ENCODE results near the gene EFCAB13. TPM values are rescaled to one million over a fixed set of nuclear protein-coding genes. Genes with fewer than 3 reads are reported as not detected.

The EFCAB13 gene
- total and polyA plus RNA-seq, 11 donors = 0.47 to 6.1 (median 1.4) TPM

DNA sequence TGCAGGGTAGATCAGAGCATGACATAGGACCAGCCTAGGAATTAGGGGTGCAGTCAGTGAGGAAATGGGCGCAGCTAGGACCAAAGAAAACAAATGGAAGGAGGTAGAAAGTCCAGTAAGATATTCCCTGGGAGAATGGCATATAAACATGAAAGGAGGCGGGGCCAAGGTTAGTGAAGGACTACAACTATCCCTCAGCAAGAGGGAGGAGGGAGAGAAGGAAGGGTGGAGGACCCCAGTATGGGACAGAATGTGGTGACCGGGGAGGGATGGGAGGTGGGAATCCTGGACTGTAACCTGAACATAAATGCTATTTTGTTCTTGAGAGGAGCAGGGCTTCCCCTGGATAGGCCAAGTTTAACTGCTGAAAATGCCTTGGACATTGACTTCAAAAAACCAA is 47.3 kb upstream of the EFCAB13 start:
- 79 to 84% (median 82%) methylated on average over 3 of the region's 3 CpGs for WGBS, 4 donors
- TF ChIP-seq POLR2A (IDR thresholded peaks at IDR 0.05) = no peak
- TF ChIP-seq, protein P1, sequence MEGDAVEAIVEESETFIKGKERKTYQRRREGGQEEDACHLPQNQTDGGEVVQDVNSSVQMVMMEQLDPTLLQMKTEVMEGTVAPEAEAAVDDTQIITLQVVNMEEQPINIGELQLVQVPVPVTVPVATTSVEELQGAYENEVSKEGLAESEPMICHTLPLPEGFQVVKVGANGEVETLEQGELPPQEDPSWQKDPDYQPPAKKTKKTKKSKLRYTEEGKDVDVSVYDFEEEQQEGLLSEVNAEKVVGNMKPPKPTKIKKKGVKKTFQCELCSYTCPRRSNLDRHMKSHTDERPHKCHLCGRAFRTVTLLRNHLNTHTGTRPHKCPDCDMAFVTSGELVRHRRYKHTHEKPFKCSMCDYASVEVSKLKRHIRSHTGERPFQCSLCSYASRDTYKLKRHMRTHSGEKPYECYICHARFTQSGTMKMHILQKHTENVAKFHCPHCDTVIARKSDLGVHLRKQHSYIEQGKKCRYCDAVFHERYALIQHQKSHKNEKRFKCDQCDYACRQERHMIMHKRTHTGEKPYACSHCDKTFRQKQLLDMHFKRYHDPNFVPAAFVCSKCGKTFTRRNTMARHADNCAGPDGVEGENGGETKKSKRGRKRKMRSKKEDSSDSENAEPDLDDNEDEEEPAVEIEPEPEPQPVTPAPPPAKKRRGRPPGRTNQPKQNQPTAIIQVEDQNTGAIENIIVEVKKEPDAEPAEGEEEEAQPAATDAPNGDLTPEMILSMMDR (IDR thresholded peaks at IDR 0.05) = no peak
- Histone ChIP-seq H3K4me3 (no peak overlapping the region), H3K4me1 (peaks cover 2 to 73% (median 64%) of the 10 kb centered on the region in 12 donors), H3K27me3 (no peaks in the 10 kb centered on the region), H3K9me3 (no peaks in the 10 kb centered on the region), H3K36me3 (no peaks in the 10 kb centered on the region), H3K27ac (peak overlapping the region; percentile 68 to 92 (median 85))
- no peak for ATAC-seq
- DNase-seq = no peak
- intact Hi-C loops (cut with DNase I) = loop anchor here in 3 of 10 donors (5.0 kb wide), 3 partner anchors 34 to 44 kb away; no protein-coding TSS in a partner anchor

DNA sequence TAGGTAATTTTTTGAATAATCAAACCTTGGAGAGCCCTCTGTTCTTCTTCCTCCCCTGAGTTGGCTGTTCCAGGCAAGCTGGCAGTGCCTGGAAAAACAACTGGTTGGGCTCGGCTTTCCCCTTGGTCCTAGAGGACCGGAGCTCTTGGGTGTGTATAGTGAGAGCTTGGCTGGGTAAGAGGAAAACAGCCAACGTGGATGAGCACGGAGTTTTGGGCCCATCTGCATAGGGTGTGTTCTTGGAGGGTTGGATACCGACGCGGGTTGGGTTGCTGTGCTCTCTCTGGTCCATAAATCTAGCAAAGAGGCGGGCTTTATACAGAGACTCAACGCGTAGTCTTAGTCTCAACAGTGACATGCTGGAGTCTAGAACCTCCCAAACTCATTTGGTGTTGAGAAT is 46.9 kb upstream of the EFCAB13 start:
- Histone ChIP-seq H3K27ac (peak overlapping the region; percentile 29 to 92 (median 85)), H3K9me3 (no peaks in the 10 kb centered on the region), H3K27me3 (no peaks in the 10 kb centered on the region), H3K36me3 (no peaks in the 10 kb centered on the region), H3K4me3 (no peak overlapping the region), H3K4me1 (peaks cover 2 to 76% (median 64%) of the 10 kb centered on the region in 12 donors)
- peak; percentile 75 to 91 (median 83) for DNase-seq
- intact Hi-C loops (cut with DNase I) = loop anchor here in 3 of 10 donors (5.0 kb wide), 3 partner anchors 35 to 45 kb away; no protein-coding TSS in a partner anchor
- TF ChIP-seq POLR2A (IDR thresholded peaks at IDR 0.05) = no peak
- TF ChIP-seq, protein P1 (IDR thresholded peaks at IDR 0.05) = no peak
- 26 to 28% (median 26%) methylated on average over 10 of the region's 10 CpGs for WGBS, 4 donors
- ATAC-seq = peak; percentile 62 to 78 (median 69)

DNA sequence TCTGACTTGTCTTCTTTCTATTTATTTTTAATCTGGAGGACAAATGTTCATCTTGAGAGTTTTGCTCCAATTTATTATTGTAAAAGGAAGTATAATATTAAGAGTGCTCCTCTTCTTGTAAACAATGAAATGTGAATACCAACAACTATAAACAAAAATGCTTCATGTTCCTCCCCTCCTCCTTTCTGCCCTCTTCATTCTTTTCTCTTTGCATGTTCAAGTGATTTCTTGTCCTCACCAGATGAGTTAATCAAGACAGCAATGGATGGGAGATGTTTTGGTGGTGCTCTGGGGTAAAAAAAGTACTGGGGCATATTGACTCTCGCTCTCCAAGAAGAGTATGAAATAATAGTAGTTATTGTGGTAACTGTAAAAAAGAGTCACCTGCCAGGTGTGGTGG is 45.8 kb upstream of the EFCAB13 start:
- Histone ChIP-seq H3K36me3 (no peaks in the 10 kb centered on the region), H3K4me1 (peaks cover 2 to 76% (median 64%) of the 10 kb centered on the region in 12 donors), H3K27ac (peak overlapping the region in 11 of 12 donors; percentile 75 to 92 (median 87)), H3K4me3 (no peak overlapping the region), H3K27me3 (no peaks in the 10 kb centered on the region), H3K9me3 (no peaks in the 10 kb centered on the region)
- DNase-seq = no peak
- 92 to 100% (median 99%) methylated on average over 1 of the region's 1 CpG for WGBS, 4 donors
- ATAC-seq = no peak
- intact Hi-C loops (cut with DNase I) = loop anchor here in 3 of 10 donors (5.0 kb wide), 3 partner anchors 36 to 46 kb away; no protein-coding TSS in a partner anchor
- TF ChIP-seq, protein P1 (IDR thresholded peaks at IDR 0.05) = no peak
- TF ChIP-seq POLR2A (IDR thresholded peaks at IDR 0.05) = no peak

DNA sequence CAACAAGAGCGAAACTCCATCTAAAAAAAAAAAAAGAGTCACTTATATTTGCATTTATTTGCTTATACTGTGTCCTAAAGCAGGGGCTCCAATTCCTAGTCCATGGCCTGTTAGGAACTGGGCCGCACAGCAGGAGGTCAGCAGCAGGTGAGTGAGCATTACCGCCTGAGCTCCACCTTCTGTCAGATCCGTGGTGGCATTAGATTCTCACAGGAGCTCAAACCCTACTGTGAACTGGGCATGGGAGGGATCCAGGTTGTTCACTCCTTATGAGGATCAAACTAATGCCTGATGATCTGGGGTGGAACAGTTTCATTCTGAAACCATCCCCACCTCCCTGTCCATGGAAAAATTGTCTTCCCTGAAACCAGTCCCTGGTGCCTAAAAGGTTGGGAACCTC is 45.2 kb upstream of the EFCAB13 start:
- no peaks in the 10 kb centered on the region for H3K27me3 ChIP-seq
- intact Hi-C loops (cut with DNase I) = loop anchor here in 3 of 10 donors (5.0 kb wide), 3 partner anchors 36 to 46 kb away; no protein-coding TSS in a partner anchor
- H3K4me1 ChIP-seq = peaks cover 2 to 76% (median 64%) of the 10 kb centered on the region in 12 donors
- no peak for TF ChIP-seq POLR2A (IDR thresholded peaks at IDR 0.05)
- TF ChIP-seq, protein P1 (IDR thresholded peaks at IDR 0.05) = no peak
- H3K4me3 ChIP-seq = peak overlapping the region in 1 of 12 donors; percentile 6
- 86 to 92% (median 90%) methylated on average over 4 of the region's 4 CpGs for WGBS, 4 donors
- DNase-seq (no peak), ATAC-seq (no peak)
- no peaks in the 10 kb centered on the region for H3K9me3 ChIP-seq
- H3K36me3 ChIP-seq = no peaks in the 10 kb centered on the region
- peak overlapping the region; percentile 75 to 92 (median 86) for H3K27ac ChIP-seq
